CD4-positive, alpha-beta T cell treated with Interferon alpha-2 for 1 hour (primary cell): ENCODE results near the gene EIF5AL1.
"Not testable (repeated sequence)": the region's sequence is repeated elsewhere in the genome, so short reads cannot be mapped to it uniquely, and the experiment has no call there.

Experiments used
- DNase-seq, 2 donors: peaks; one replicate each; pipeline ENCODE4 v3.0.0-alpha.2; 2020 to 2022

The EIF5AL1 gene

DNA sequence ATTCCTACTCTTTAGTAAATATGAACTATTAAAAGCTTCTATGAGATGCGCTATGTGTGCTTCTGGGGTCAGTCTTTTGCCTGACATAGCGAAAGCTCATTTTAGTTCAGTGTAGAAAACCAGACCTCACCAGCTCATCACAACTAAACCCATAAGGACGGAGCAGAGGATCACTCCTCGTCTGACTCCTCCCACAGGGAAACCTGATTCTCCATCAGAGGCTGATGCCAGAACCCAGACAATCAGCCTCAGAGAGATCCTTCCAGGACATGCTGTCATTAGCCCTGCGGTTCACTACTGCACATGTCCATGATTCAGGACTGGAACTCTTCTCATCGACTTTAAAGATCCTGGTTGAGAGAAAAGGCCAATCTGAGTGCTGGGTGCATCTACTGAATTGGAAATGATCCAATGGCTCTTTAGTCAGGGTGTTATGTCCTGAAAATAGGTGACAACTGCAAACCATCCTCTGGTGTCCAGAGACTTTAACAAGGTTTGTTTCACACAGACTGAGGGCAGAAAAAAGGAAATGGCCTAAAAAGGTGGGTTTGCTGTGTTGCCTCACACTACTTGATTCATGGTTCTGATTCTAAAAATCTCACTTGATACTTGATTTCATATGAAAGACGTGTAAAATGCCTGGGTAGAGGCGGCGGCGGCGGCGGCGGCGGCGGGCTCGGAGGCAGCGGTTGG lies at the start of gene EIF5AL1:
TSS of gene EIF5AL1 (plus strand) at position 643 of the 693 bp plus-strand sequence. CDS start 117 bp downstream, outside the sequence.
- DNase-seq, result not testable (repeated sequence)

DNA sequence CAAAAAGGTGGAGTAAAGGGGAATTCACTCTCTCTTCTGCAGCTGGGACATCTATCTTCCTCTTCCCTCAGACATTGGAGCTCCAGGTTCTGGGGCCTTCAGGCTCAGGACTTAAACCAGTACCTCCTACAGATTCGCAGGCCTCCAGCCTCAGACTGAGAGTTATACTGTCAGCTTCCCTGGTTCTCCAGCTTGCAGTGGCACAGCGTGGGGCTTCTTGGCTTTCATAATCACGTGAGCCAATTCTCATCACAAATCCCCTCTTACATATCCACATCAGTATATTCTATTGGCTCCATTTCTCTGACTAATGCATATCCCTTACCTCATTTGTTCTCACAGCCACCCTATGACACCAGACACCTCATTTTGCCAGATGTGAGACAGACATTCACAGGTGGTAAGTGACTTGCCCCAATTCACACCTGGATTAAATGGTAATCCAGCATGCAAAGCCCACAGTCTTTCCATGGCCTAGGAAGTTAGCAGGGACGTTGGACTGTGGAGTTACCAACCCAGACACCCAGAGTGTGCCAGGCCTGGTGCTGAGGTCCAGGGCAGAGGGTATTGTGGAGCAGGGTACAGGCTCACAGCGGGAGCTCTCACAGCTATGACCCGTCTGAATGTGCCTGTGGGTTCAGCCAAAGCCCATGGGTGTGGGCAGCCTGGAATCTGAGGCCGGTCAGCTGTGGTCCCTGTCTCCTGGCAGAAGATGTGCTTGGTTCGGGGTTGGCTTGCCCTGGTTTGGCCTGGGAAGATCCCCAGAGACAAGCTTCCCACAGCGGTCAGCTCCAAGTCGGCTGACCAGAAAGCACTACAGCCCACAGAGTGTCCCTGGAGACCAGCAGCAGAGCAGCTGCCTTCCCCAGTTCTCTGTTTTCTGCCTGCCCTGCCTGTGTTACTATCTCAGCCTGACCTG lies 48.5 kb upstream of the EIF5AL1 start:
- no peak for DNase-seq

DNA sequence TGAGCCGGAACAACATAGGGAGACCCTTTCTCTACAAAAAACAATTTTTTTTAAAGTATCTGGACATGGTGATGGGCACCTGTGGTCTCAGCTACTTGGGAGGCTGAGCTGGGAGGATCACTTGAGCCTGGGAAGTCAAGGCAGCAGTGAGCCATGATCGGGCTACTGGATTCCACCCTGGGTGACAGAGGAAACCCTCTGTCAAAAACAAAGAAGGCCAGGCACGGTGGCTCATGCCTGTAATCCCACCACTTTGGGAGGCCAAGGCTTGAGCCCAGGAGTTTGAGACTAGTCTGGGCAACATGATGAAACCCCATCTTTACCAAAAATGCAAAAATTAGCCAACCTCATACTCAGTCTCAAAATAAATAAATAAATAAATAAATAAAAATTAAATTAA lies 47.0 kb upstream of the EIF5AL1 start:
- no peak for DNase-seq

DNA sequence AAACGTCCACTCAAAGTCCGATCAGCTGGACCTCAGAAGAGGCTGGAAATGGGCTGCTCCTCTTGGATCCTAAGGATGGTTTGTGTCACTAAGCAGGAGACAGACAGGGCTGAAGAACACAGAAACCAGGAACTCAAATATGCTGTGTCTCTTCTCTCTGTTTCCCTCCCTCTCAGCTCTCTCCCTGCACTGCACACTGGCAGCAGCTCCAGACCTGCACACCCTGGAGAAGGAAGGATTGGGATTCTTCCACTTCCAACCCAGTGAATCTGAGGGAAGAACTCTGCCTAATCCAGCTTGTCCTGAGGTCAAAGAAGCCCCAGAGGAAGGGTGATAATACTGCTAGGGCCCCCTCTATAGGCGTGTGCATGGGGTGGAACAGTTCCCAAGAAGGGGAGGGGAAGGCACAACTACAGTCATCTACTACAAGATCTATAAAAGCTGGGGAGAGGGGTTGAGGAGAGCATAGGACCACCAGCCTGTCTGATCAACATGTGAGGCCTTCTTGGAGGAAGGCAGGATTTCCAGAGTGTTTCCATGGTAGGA lies 44.2 kb upstream of the EIF5AL1 start:
- DNase-seq, result no peak

DNA sequence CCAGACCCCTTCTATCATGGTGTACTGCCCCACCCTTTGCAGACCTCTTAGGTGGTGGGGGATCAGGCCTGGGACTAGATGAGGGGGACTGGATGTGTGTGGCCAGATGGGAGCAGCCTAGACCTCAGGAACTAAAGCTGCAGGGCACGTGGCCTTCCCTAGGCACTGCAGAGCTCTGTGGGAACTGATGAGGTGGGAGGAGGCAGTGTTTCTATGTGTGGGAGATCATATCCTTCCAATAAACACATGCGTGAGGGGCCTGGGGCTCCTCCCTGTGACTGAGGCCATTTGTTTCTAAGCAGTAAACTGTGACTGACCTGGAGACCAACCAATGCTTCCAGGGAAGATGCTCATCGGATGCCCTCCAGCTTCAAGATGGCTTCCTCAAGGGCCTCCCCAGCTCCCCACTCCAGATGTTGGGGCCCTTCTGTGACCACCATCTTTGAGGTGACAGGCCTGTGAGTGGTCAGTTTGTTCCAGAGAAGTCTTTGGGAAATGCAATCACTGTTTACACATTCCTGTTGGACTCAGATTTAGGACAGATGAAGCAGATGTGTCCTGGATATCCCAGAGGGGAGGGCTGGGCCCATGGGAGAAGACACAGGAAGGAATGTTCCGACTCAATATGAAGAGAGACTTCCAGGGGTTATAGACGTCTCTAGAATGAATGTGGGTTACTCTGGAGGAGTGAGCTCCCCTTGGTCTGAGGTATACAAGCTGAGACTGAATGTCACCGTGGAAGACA lies 43.3 kb upstream of the EIF5AL1 start:
- DNase-seq, result no peak

DNA sequence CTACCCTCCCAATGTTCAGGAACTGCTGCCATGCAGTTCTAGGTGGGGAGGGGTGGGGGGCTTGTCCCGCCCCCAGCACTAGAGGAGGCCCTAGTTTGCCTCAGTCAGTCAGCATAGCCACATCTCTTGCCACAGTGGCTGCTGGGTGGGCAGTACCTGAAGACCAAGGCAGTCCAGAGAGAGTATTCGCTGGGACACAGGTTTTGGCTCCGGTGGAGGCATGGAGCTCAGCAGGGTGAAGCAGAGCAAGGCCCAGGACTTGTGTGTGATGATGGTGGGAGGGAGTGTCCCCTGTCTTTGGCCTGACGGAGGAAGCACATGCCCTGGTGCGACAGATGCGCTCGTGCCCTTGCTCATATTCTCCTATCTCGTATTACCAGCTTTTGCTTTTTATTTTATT lies 42.2 kb upstream of the EIF5AL1 start:
- DNase-seq, result no peak

DNA sequence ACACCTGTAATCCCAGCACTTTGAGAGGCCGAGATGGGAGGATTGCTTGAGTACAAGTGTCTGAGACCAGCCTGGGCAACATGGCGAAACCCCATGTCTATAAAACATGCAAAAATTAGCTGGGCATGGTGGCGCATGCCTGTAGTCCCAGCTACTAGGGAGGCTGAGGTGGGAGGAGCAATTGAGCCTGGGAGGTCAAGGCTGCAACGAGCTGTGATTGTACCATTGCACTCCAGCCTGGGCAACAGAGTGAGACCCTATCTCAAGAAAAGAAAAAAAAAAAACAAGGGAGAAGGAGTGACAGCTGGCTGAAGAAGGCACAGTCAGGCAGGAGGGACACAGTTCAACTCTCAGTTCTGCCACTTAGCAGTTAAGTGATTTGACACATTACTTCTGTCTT lies 40.6 kb upstream of the EIF5AL1 start:
- DNase-seq, result no peak

DNA sequence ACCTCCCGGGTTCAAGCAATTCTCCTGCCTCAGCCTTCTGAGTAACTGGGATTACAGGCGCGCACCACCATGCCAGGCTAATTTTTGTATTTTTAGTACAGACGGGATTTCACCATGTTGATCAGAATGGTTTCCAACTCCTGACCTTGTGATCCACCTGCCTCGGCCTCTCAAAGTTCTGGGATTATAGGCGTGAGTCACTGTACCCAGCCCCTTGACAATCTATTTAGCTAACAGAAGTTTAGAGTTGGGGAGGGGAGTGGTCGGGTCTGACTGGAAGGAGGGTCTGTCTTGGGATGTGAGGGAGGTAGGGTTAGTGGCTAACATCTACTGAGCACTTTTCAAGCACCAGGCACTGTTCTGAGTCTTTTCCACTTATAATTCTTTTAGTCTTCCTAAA lies 39.9 kb upstream of the EIF5AL1 start:
- DNase-seq, result no peak

DNA sequence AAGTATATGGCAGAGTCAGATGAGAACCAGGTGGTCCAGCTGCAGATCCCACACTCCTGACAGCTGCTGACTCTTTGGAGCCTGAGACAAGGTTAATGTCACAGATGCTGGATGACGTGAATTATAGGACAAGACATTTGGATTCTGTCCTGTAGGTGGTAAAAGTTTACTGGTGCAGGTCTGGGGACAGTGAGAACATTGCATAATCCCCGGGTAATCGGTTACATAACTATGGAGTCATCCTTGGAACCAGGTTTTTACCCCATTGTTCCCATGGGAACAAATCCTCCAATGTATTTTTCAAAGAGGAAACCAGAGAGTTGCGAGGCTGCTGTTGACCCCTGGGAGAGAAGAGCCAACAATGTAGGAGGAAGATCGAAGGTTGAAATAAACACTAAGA lies 39.4 kb upstream of the EIF5AL1 start:
- no peak for DNase-seq

DNA sequence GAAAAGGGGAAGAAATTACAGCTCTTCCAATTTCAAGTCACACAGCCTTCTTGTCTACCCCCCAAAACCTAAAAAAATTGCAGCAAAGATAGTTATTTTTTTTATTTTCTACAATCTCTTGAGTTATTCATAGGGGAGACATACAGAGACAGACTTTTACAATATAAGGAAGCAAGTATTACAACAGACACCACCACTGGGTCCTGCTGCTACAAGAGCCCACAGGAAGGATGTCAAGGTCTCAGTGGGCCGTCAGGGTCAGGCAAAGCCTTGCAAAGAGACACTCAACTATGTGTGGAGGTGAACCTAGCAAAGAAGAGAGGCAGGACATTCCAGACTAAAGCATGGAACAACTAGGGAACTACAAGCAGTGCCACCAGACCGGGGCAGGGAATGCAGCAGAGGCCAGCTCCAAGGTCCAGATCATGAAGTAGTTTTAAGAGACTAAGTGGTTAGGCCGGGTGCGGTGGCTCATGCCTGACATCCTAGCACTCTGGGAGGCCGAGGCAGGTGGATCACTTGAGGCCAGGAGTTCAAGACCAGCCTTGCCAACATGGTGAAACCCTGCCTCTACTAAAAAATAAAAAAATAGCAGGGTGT lies 38.7 kb upstream of the EIF5AL1 start:
- no peak for DNase-seq

DNA sequence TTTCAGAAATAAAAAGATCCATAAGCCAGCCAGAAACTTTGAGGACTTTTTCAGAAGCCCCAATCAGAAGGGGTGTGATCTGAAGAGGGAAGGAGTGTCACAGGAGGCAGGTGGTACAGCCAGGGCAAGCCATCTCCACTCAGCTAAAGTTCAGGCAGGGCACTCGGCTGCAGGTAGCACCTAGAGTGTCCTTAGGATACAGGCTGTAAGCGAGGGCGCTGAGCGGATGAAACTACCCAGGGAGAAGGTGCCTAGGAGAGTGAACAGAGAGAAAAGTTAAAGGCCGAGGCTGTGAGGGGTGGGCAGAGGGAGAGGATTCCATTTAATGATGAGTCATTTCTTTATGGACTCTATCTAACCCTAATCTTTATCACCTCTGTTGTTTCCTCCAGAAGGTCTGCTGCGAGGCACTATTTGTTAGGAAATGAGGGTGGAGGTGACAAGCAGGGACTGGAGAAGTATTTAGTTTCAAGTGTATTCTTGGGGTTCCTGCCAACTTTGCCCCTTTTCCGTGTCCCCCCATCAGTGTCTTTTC lies 37.1 kb upstream of the EIF5AL1 start:
- DNase-seq, result no peak

DNA sequence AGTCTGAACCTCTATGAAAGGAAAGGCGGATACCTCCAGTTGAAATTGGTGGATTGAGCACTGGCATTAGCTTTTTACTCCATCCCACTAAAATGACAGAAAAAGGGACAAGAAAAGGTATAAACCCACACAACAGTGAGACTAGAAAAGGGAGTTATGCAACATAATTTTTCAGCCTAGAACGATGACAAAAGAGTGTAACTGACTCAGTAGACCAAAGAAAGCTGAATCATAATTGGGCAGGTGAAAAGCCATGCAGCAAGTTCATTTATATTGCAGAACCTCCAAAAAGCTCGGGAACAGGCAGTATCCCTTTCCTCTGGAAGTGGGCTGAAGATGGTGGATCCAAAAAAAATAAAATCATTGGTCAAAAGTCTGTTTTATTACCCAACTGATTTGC lies 36.5 kb upstream of the EIF5AL1 start:
- no peak for DNase-seq

DNA sequence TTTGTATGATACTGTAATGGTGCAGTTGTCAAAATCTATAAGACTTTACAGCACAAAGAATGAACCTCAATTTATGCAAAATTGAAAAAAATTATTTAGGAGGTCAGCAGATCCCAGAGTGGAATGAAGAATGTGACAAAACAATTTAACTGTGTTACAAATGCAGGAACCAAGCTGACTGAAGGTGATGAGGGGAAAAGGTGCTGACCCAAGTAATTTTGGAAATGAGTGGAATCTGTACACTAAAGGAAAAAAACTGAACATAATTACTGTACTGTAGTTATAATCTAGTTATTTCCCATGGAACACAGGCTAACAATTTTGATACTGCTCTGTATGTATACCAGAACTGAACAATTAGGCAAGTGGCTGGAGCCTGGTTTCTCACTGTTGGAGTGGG lies 35.7 kb upstream of the EIF5AL1 start:
- no peak for DNase-seq

DNA sequence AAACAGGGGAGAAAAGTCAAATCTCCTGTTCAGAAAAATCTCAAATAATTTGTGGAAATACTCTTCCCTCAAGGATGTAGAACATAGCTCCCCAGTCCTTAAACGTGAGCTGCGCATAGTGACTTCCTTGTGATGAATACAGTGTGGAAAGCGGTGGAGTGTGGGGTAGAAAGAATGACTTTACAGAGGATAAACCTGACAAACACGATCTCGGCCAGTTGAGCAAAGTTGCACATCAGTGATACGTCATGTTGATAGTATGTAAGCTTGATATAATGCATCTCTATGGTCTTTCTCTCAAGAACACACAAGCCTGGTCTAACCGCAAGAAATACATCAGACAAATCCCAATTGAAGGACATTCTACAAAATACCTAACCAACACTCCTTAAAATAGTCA lies 34.9 kb upstream of the EIF5AL1 start:
- no peak for DNase-seq

DNA sequence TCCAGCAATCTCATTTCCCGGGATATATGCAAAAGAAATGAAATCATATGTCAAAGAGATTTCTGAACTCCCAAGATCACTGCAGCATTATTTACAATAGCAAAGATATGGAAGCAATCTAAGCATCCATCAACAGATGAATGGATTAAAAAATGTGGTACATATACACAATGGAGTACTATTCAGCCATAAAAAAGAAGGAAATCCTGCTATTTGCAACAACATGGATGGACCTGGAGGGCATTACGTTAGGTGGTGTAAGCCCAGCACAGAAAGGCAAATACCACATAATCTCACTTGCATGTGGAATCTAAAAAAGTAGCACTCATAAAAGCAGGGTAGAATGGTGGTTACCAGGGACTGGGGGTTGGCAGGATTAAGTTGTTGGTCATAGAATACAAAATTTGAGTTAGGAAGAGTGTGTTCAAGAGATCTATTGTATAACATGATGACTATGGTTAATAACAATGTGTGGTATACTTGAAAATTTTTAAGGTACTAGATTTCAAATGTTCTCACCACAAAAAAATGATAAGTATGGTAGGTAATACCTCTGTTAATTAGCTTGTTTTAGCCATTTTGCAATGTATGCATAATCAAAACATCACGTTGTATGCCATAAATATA lies 32.9 kb upstream of the EIF5AL1 start:
- DNase-seq, result no peak

DNA sequence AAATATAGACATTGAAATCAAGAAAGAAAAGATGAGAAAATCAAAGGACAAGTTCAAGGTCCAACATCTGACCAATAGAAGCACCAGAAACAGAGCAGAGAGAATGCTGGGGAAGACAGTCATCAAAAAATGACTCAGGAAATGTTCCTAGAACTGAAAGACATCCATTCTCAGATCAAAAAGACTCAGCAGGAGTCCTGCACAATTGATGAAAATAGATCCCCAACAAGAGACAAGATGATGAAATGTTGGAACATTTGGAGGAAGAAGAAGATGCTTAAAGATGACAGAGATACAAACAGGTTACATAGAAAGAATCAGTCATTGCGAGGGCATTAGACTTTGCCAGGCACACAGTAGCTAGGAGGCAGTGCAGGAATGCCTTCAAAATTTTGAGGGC lies 30.0 kb upstream of the EIF5AL1 start:
- DNase-seq, result no peak

DNA sequence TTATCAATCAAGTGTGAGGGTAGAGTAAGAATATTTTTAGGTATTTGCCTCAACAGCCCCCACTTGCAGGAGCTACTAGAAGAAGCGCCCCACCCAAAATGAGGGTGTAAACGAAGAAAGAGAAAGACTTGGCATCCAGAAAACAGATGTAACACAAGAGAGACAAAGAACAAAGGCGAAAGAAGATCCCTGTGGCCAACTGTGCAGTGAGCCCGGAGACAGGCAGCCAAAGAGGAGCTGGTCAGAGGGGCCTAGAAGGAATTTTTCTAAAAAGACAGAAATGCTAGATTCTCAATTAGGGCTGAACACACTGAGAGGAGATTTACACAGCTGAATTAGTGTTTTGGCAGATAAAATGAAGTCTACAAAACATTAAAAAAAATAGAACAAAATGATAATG lies 29.6 kb upstream of the EIF5AL1 start:
- no peak for DNase-seq

DNA sequence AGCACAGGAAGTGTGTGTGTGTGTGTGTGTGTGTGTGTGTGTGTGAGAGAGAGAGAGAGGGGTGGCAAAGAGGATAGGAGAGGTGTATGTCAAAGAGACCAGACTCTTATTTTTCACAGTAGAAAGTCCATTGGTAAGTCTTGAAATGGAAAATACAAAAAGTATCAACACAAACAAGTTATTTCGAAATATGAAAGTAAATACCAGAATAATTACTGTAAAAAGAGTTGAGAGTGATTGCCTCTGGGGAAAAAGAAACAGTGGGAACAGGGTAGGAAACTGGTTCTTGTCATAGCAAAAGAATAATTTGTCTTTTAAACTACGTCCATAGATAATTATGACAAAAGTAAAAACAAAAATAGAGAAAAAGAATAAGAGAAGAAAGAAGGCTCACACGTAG lies 29.0 kb upstream of the EIF5AL1 start:
- DNase-seq, result no peak

DNA sequence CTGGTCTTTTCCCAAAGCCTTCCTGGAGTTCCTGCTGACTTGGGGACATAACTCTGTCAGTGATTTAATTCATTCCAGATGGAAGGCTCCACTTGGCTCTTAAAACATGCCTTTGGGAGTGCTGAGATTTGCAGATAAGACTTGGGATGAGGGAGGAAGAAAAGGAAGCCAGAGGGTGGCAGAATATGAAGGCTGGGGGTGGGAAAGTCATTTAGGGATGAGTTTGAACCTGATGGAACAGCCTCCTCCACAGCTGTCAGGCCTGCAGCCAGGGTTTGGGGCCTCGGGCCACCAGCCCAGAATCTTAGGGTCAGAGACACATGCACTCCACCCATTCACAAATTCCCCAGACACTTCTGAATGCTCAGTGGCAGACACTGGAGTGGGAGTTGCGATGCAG lies 28.4 kb upstream of the EIF5AL1 start:
- DNase-seq, result no peak

DNA sequence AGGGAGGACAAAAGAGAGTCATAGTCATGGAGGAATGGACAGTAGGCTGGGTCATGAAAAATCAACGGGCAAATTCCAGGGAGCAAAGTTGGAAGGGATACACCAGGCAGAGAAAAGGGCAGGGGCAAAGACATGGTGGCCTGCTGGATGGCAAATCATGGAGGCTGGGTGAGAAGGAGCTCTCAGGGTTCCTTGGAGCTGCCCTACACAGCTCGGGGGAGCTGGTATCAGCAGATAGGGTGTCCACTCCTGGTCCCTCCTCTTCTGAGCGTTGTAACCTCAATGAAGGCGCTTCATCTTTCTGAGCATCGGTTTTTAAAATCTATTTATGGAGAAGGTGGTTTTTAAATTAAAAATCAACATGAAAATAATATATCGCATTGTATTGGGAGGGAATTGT lies 27.9 kb upstream of the EIF5AL1 start:
- DNase-seq, result no peak

DNA sequence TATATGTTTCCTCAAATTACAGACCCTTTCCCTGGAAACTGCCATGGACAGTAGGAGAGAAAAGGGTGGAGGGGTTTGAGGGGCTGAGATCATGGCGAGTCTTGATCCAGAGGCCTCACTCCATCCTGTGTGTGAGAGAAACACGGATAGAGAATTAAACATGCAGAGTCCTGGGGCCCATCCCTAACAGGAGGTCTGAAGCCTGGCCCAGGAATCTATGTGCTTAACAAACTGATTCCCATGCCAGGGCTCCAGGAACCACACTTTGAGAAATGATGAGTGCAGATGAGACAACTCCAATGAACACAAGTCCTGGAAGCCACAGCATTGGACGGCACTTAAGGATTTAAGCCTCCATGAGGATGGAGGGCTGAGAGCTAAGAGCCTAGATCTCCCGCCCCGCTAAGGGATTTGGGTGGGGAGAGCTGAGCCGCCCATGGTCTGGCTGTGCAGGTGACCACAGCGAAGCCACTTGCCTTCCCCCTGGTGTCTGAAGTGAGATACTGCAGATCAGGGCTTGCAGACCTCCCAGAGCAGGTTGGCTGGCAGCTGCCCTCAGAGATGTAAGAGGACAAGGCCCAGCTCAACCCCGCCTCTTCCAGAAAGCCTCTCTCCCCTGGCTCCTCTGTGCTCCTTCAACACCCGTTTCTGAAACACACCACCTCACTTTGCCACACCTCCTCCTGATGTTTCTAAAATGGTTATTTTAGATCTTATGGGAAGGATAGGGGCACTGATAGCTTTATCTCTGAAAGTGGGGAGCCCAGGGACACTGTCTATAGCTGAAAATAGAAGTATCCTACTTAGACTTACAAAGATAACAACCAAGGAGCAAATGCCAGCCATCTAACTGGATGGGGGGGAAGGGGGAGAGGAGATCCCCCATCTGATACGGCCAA lies 24.8 kb upstream of the EIF5AL1 start:
- DNase-seq, result peak; percentile 19 to 22
